Peyer's patch (tissue), 4 donors: ENCODE results near the gene HOXC5.

Experiments used
- CTCF ChIP-seq, 6 experiments: fragments of 450-650 bp in 4 of 6; fragments of 200-600 bp in 2 of 6; sonication (generic) in 1 of 6; IDR thresholded peaks; one replicate each; pipeline ENCODE4 v1.5.1; 2017 to 2019; ENCODE audit warnings: antibody characterized with exemption in 6 of 6, mild to moderate bottlenecking in 3 of 6, moderate library complexity in 1 of 6
- POLR2A ChIP-seq, 2 donors: fragments of 450-650 bp; IDR thresholded peaks; one replicate each; pipeline ENCODE4 v1.5.1; 2017; ENCODE audit warnings: antibody characterized with exemption in 2 of 2, mild to moderate bottlenecking in 2 of 2, moderate library complexity in 2 of 2

- no peak for TF ChIP-seq CTCF (IDR thresholded peaks at IDR 0.05)
- TF ChIP-seq POLR2A (IDR thresholded peaks at IDR 0.05): no peak
Measured at GRCh38 chr12:54041097-54041690, 8.3 kb downstream of the HOXC5 start.
